ENCODE data around the gene FBN1.

Gene FBN1

DNA sequence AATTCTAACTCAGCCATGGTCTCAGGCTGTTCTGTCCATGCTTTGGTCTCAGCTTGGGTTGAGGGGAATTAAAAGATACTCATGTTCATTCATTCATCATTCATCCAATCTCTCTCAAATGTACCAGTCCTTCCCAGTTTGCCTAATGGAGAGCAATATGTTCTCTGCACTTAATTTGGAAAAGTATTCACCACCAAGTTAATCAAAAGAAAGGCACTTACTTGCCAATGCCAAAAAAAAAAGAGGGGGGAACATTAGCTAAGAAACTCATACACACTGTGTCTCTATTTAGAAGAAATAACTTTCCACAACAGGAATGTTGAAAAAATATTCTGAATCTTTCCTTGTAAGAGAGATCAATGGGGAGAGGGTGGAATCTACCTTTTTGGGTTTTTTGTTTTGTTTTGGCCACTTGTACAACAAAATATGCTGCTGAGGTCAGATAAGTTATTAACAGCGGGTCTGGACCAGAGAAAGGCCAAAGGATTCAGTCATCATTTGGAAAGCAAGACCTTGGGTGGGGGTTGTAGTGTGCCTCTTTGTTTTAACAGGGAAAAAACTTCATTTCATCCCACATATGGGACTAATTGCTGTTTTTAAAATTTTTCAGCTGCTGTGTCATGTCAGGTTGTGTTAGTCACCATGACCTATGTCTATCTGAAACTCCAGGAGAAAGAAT is 152.3 kb downstream of the FBN1 start:
- no peak for TF ChIP-seq EZH2phosphoT487 (IDR thresholded peaks at IDR 0.05; ENCODE audit: low read depth)
- TF ChIP-seq, protein P1, sequence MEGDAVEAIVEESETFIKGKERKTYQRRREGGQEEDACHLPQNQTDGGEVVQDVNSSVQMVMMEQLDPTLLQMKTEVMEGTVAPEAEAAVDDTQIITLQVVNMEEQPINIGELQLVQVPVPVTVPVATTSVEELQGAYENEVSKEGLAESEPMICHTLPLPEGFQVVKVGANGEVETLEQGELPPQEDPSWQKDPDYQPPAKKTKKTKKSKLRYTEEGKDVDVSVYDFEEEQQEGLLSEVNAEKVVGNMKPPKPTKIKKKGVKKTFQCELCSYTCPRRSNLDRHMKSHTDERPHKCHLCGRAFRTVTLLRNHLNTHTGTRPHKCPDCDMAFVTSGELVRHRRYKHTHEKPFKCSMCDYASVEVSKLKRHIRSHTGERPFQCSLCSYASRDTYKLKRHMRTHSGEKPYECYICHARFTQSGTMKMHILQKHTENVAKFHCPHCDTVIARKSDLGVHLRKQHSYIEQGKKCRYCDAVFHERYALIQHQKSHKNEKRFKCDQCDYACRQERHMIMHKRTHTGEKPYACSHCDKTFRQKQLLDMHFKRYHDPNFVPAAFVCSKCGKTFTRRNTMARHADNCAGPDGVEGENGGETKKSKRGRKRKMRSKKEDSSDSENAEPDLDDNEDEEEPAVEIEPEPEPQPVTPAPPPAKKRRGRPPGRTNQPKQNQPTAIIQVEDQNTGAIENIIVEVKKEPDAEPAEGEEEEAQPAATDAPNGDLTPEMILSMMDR (IDR thresholded peaks at IDR 0.05; ENCODE audit: low read depth, low read length): no peak
- Histone ChIP-seq H3K27ac (ENCODE audit: low read length) (no peak overlapping the region), H3K4me2 (ENCODE audit: low read length) (no peak overlapping the region), H3K9ac (ENCODE audit: low read length) (no peak overlapping the region), H4K20me1 (ENCODE audit: insufficient read depth, low read length) (no peaks in the 10 kb centered on the region), H2AFZ (ENCODE audit: low read depth, low read length) (no peak overlapping the region), H3K9me3 (ENCODE audit: insufficient read depth, low read length) (no peaks in the 10 kb centered on the region), H3K4me3 (ENCODE audit: low read length) (no peak overlapping the region), H3K79me2 (ENCODE audit: low read length) (no peaks in the 10 kb centered on the region), H3K27me3 (ENCODE audit: low read depth, low read length) (no peaks in the 10 kb centered on the region), H3K36me3 (replicated peaks; ENCODE audit: low read depth, low read length) (no peaks in the 10 kb centered on the region), H3K4me1 (ENCODE audit: low read length) (peaks cover 2% of the 10 kb centered on the region; the same call in 1 of the 2 replicates)

DNA sequence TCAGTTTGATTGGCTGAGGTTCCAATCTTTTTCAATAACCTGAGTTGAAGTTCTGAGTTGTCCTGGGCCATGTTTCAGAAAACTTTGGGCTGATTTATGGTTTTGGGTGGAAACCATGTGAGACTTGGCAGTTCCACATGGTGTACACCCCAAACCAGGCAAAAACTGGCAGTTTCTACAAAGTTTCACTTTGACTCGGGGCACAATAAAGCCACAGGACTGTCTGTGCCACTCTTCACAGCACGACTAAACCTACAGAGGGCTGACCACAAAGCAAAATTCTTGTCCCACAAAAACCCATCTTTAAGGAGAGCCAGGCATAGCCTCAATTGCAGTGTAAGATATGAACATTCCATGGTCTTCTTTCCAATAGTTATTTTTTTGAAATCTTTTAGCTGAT is 159.3 kb downstream of the FBN1 start:
- H3K27ac ChIP-seq (ENCODE audit: low read length): no peak overlapping the region
- no peaks in the 10 kb centered on the region for H3K27me3 ChIP-seq (ENCODE audit: low read depth, low read length)
- TF ChIP-seq, protein P1 (IDR thresholded peaks at IDR 0.05; ENCODE audit: low read depth, low read length): no peak
- no peak for TF ChIP-seq EZH2phosphoT487 (IDR thresholded peaks at IDR 0.05; ENCODE audit: low read depth)
- H3K9ac ChIP-seq (ENCODE audit: low read length): no peak overlapping the region
- no peaks in the 10 kb centered on the region for H3K36me3 ChIP-seq (replicated peaks; ENCODE audit: low read depth, low read length)
- peaks cover 8% of the 10 kb centered on the region; the same call in 1 of the 2 replicates for H3K4me1 ChIP-seq (ENCODE audit: low read length)
- H3K4me3 ChIP-seq (ENCODE audit: low read length): no peak overlapping the region
- no peak overlapping the region for H2AFZ ChIP-seq (ENCODE audit: low read depth, low read length)
- no peak overlapping the region for H3K4me2 ChIP-seq (ENCODE audit: low read length)
- no peaks in the 10 kb centered on the region for H3K79me2 ChIP-seq (ENCODE audit: low read length)
- H4K20me1 ChIP-seq (ENCODE audit: insufficient read depth, low read length): no peaks in the 10 kb centered on the region
- no peaks in the 10 kb centered on the region for H3K9me3 ChIP-seq (ENCODE audit: insufficient read depth, low read length)

DNA sequence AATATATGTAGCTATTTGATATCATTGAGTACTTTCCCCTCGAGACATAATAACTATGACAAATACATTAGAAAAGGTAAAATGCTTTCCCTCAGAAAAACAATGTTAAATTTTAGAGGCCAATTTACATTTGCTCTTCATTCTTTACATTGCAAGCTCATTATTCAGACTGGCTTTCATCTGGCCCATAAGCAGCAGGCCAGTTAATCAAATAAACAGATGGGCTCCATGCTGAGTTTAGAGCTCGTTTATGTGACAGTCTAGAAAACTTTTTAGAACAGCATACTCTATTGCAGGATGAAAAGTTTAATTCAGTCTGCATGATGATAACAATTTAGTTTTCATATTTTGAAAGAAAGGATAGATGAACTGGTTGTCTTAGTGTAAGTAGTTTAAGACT is 163.7 kb downstream of the FBN1 start:
- no peaks in the 10 kb centered on the region for H3K79me2 ChIP-seq (ENCODE audit: low read length)
- H3K9ac ChIP-seq (ENCODE audit: low read length): no peak overlapping the region
- TF ChIP-seq EZH2phosphoT487 (IDR thresholded peaks at IDR 0.05; ENCODE audit: low read depth): no peak
- TF ChIP-seq, protein P1 (IDR thresholded peaks at IDR 0.05; ENCODE audit: low read depth, low read length): no peak

DNA sequence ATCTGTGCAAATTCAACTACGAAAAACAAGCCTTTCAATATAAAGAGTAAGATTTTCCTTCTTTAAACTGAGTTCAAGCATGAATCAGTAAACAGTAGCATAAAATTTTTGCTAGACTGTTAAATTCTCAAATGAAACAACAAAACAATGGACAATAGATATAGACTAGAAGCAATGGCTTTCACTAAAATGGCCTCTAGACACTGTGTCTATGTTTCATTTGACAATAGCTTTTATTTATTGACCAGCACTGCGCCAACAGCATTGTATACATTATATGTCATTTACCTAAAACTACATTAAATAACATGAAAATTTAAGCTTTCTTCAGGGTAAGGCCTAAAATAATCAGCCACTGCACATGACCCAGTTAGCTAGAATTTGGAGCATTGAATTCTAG is 165.8 kb downstream of the FBN1 start:
- TF ChIP-seq, protein P1 (IDR thresholded peaks at IDR 0.05; ENCODE audit: low read depth, low read length): no peak
- TF ChIP-seq EZH2phosphoT487 (IDR thresholded peaks at IDR 0.05; ENCODE audit: low read depth): no peak
- no peak overlapping the region for H3K27ac ChIP-seq (ENCODE audit: low read length)
- H3K79me2 ChIP-seq (ENCODE audit: low read length): no peaks in the 10 kb centered on the region
- no peaks in the 10 kb centered on the region for H3K4me1 ChIP-seq (ENCODE audit: low read length)
- no peaks in the 10 kb centered on the region for H3K36me3 ChIP-seq (replicated peaks; ENCODE audit: low read depth, low read length)
- no peaks in the 10 kb centered on the region for H3K9me3 ChIP-seq (ENCODE audit: insufficient read depth, low read length)
- H2AFZ ChIP-seq (ENCODE audit: low read depth, low read length): no peak overlapping the region
- no peak overlapping the region for H3K9ac ChIP-seq (ENCODE audit: low read length)
- H4K20me1 ChIP-seq (ENCODE audit: insufficient read depth, low read length): no peaks in the 10 kb centered on the region
- H3K27me3 ChIP-seq (ENCODE audit: low read depth, low read length): no peaks in the 10 kb centered on the region
- H3K4me2 ChIP-seq (ENCODE audit: low read length): no peak overlapping the region
- no peak overlapping the region for H3K4me3 ChIP-seq (ENCODE audit: low read length)

More for the DNA sequence above, 163.7 kb downstream of the FBN1 start:
- Histone ChIP-seq H3K27me3 (ENCODE audit: low read depth, low read length) (no peaks in the 10 kb centered on the region), H4K20me1 (ENCODE audit: insufficient read depth, low read length) (no peaks in the 10 kb centered on the region), H3K27ac (ENCODE audit: low read length) (no peak overlapping the region), H3K9me3 (ENCODE audit: insufficient read depth, low read length) (no peaks in the 10 kb centered on the region), H3K4me2 (ENCODE audit: low read length) (no peak overlapping the region), H2AFZ (ENCODE audit: low read depth, low read length) (no peak overlapping the region), H3K36me3 (replicated peaks; ENCODE audit: low read depth, low read length) (no peaks in the 10 kb centered on the region), H3K4me1 (ENCODE audit: low read length) (peaks cover 8% of the 10 kb centered on the region; the same call in 1 of the 2 replicates), H3K4me3 (ENCODE audit: low read length) (no peak overlapping the region)
